HG03457 (cell line): ENCODE measurements around the gene POLN.

Source experiments
- ATAC-seq: cut with Tn5 transposase; IDR thresholded peaks from one replicate; pipeline ENCODE4 v1.9.1; 2021; ENCODE audit warnings: moderate number of reproducible peaks; ENCODE audit not compliant: unreplicated experiment

POLN gene

DNA sequence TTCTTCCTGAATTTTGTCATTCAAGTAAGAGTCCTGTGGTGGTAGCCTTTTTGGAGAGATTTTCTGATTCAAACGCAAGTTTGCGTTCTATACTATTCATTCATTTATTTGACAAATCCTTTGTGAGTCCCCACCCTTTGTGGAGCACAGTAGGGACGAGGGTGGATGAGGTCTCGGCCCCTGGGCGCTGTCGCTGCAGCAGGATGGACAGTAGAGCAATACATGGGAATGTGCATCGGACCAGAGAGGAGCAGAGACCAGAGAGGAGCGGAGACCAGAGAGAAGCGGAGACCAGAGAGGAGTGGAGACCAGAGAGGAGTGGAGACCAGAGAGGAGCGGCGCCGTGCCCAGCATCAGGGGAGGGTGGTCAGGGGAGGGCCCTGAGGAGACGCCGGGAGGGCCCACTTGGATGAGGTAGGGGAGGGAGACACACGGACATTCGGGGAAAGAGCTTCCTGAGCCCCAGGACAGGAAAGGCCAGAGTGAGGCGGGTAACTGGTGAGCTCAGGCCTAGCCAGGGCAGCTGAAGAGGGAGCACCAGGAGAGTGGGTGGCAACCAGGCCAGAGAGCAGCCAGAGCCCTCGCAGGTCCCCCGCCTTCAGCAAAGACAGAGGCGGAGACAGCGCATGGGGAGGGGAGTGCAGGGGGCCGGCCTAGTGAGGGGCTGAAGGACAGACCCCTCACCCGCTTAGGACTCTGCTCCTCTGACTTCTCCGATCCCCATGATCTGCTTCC is 115.4 kb downstream of the POLN start:
- ATAC-seq, result no peak

DNA sequence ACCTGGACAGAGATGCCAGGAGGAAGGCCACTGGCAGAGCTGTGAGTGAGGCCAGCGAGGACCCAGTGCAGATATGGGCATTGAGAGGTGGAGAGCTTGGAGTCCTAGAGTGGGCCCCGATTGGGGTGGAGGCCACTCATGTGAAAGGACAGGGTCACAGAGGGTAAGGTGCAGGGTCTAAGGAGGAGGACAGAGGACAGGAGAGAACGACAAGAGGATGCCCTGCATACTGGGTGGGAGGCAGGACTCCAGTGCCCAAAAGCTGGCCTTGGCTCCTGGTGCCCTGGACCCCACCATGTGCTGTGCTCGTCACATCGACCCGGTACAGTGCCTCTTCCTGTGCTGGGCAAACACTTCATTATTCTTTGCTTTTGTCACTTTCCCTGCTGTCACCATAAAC is 116.1 kb downstream of the POLN start:
- no peak for ATAC-seq

GRCh38 chr4:2125023-2125422 is 116.9 kb downstream of the POLN start:
- ATAC-seq, result no peak

DNA sequence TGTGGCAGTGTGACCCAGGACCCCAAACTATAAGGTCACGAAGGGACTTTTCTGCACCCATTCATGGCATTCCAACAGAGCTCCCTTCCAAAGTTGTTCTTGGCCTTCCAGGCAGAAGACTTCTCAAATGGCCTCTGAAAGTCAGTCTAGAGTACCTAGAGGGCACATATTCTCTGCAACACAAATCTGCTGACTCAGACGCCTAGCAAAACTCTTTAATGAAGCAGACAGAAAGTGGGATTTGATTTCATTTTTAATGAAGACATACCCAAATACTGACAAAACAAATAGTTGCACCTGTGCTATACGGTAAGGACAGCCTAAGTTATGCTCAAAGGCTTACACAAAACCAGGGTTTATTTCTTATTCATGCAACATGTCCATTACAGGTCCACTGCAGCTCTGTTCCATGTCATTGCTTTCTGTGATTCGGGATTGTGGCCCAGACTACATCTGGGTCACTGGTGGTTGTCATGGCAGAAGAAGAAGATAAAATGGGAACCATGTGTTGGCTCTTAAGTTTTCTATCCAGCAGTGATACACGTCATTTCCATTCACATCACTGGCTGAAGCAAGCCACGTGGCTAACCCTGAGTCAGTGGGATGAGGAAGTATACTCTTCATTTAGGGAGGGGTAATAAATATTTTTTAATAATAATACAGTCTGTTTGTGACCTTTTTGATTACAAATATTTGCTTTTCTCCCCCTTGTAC is 125.1 kb downstream of the POLN start:
- no peak for ATAC-seq

DNA sequence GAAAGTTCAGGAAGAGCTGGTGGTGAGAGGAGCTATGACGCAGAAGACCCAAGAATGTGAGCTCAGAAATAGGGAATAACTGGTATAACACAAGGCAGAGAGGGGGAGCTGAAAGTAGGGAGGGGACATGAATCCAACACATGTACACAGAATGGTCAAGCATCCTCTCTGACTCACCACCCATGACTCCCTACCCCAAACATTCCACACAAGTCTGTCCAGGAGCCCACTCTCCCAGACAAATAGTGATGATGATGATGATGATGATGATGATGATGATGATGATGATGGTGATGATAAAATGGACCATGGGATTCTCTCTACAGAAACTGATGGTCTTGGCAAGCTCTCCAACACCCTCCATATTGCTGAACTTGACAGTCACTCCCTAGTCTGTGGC is 136.4 kb downstream of the POLN start:
- no peak for ATAC-seq

GRCh38 chr4:2104556-2105345 is 137.2 kb downstream of the POLN start:
- no peak for ATAC-seq

DNA sequence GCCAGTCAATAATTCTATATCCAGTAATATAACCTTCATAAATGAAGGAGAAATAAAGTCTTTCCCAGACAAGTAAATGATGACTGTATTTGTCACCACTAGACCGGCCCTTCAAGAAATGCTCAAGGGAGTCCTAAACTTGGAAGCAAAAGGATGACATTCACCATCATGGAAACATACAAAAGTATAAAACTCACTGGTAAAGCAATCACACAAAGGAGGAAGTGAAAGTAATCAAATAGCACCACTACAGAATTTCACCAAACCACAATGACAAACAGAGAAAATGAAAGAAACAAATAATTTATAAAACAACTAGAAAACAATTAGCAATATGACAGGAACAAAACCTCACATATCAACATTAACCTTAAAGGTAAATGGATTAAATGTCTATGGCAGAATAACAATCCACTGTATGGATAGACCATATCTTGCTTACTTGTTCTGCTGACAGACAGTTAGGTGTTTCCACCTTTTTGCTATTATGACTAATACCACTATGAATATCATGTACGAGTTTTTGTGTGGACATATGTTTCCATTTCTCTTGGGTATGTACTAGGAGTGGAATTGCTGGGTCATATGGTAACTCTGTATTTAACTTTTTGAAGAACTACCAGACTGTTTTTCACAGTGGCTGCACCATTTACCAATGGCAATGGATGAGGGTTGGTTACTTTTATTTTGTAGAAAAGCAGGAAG is 137.9 kb downstream of the POLN start:
- no peak for ATAC-seq

DNA sequence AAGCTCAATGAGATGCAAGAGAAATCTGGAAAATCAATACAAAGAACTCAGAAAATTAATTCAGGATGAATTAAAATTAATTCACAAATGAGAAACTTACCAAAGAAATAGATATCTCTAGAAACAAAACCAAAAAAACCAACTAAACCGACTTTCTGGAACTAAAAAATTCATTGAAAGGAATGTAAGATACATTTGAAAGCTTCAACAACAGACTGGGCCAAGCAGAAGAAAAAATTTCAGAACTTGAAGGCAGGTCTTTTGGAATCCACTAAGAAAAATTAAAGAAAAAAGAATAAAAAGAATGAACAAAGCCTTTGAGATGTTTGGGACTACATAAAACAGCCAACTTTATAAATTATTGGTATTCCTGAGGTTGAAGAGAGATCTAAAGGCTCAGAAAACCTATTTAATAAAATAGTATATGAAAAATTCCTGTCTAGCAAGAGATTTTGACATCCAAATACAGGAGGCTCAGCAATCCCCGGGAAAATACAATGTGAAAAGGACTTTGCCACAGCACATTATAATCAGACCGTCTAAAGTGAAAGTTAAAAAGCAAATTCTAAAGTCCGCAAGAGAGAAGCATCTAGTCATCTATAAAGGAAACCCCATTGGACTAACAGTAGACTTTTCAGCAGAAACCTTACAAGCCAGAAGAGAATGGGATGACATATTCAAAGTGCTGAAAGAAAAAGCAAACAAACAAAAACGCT is 138.6 kb downstream of the POLN start:
- ATAC-seq, result no peak

DNA sequence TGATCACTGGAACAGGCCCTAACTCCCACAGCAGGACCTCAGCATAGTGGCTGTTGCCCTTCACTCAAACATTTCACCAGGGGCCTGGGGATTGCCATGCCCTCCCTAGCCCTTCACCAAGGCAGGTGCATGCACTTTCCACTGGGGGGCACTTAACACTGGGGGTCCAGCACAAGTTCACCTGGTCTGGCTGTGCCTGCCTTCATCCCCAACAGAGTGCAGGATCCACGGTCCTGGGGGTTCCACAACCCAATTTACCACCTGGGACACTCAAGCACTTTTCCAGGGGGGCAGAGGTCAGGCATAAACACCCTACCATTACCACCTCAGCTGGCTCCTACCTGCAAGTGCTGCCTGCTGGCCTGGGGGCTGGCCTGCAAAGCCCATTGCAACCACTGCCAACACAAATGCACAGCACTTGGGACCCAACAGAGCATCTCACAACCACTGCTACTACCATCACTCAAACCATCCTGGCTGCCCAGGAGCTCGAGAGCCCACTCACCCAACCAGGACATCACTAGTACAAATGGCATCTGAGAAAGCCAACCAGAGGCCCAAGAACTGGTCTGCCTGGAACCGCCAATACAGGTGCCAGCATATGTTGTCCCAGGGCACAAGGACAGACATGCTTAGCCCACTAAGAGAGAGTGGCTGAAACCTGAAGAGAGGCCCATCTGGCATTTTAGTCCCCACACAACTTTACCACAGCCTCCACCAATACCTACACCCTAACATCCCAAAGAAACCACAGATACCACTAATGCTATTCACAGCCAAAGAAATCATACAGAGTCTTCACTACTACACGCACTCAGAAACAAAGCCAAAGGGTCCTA is 139.7 kb downstream of the POLN start:
- ATAC-seq, result no peak

DNA sequence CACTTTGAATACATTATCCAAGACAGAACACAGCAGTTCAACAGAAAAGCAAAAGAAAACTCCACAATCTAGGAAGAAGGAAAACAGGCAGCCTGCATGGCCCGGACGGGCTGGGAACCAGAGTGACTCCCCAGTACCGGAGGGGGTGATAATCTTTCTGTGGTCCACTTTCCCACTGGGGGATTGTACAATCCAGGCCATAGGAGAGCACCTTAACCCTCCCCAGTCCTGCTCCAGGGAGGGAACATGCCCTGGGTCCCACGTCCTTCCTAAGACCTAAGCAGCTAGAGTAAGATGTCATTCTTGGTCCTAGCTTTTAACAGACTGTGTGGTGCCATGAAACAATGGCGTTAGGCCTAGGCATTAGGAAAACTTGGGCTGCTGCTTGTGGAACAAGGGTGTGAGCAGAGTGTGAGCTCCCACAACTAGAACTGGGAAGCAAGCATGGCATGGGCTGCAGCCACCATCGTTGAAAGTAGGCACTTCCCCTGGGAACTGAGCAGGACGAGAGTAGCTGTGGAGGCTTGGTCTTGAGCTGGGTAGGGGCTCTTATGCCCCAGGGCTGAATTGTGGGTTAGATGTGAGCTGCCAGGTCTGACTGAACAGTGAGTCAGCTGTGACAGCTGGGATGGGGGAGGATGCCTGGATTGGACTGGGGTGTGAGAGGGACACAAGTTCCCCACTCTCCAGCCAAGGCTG is 140.4 kb downstream of the POLN start:
- ATAC-seq, result no peak

DNA sequence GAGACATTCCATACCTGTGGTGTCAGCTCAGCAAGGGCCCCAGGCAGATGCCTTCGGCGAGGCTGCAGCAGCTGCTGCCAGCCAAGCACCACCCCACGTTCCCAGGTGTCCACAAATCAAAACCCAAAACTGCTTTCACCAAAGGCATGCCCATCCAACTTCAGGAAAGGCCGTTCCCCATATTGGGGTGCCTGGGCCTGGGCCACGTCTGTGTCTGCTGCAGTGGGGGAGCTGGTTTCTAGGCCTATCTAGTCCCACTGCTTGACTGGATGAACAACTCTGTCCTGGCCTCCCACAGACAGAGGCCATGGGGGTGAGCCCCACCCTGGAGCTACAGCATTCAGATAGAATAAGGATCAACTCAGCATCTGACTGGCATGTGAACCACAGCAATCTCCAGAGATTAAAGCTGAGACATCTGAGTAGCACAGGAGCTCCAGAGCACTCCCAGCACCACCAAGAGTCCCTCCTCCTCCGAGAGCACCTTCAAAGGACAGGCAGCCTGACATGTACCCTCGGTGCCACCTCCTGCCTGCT is 145.8 kb downstream of the POLN start:
- ATAC-seq, result no peak

DNA sequence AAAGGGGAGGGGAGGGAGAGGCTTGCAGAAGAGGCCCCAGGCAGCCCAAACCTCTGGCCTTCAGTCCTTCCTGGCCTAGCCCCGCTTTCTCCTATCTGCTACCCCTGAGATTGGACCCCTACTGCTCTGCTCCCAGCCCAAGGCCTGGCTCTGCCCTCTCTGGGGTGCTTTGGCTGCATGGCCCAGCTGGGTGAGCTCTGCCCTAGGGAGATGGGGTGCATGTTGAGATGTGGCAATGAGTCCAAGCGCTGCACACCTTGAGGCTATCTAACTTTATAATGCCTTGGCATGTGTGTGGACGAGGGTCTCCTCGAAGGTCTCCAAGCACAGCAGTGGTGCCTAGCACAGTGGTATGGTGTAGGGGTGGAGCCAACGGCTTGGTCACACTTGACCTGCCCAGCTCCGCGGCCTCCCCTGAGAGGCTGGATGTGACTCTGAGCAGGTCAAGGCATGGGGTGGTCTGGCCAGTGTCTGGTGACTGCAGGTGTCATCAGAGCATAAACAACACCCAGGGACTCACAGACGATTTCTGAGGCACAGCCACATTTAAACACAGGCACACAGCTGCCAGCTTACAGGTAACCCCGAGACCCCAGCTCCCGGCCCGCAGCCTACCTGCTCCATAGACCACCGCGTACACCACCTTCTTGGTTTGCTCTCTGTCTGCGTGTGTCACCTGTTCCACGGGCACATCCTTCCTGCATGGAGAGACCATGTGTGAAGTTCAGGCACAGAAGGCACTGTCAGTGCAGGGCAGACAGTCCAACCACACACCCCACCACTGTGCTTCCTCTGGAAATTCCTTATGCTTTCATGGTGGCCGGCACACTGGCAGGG is 146.5 kb downstream of the POLN start:
- ATAC-seq, result no peak

- ATAC-seq, result no peak
These were observed 147.4 kb downstream of the POLN start for GRCh38 chr4:2094545-2094944.

GRCh38 chr4:2093265-2093664 is 148.7 kb downstream of the POLN start:
- no peak for ATAC-seq

GRCh38 chr4:2092669-2093053 is 149.3 kb downstream of the POLN start:
- ATAC-seq, result no peak

GRCh38 chr4:2091990-2092668 is 149.8 kb downstream of the POLN start:
- ATAC-seq, result no peak

- no peak for ATAC-seq
These were observed 151.3 kb downstream of the POLN start for GRCh38 chr4:2090642-2091041.
